Smooth muscle cell (in vitro differentiated cells): ENCODE results near the gene OR2V2. TPM values are rescaled to one million over a fixed set of nuclear protein-coding genes. Genes with fewer than 3 reads are reported as not detected.
"Not testable (repeated sequence)": the region's sequence is repeated elsewhere in the genome, so short reads cannot be mapped to it uniquely, and the experiment has no call there.

Experiments used
- DNase-seq: peaks from one replicate; lab custom pipeline; 2025; ENCODE audit not compliant: unreplicated experiment; lab: John Stamatoyannopoulos, UW
- H2AFZ ChIP-seq: fragments of 200-600 bp; sonication (generic); 2 replicates; pipeline ENCODE4 v1.6.0; 2016; ENCODE audit warnings: antibody characterized with exemption, low read depth, mild to moderate bottlenecking
- H3F3A ChIP-seq: fragments of 200-600 bp; sonication (generic); 2 replicates; pipeline ENCODE4 v1.6.0; 2017; ENCODE audit warnings: antibody characterized with exemption, low read depth
- H3K27ac ChIP-seq: fragments of 200-600 bp; sonication (generic); 2 replicates; pipeline ENCODE4 v1.5.1; 2016; ENCODE audit warnings: low read depth, mild to moderate bottlenecking
- H3K27me3 ChIP-seq: fragments of 200-600 bp; sonication (generic); 2 replicates; pipeline ENCODE4 v1.6.1; 2016; ENCODE audit warnings: low read depth, mild to moderate bottlenecking
- H3K36me3 ChIP-seq: fragments of 200-600 bp; sonication (generic); 2 replicates; pipeline ENCODE4 v1.5.1; 2016; ENCODE audit warnings: low read depth
- H3K4me1 ChIP-seq: fragments of 200-600 bp; sonication (generic); 2 replicates; pipeline ENCODE4 v1.5.1; 2016; ENCODE audit warnings: low read depth
- H3K4me2 ChIP-seq: fragments of 200-600 bp; sonication (generic); 2 replicates; pipeline ENCODE4 v1.6.0; 2016; ENCODE audit warnings: mild to moderate bottlenecking
- H3K4me3 ChIP-seq: fragments of 200-600 bp; sonication (generic); 2 replicates; pipeline ENCODE4 v1.5.1; 2016; ENCODE audit warnings: mild to moderate bottlenecking
- H3K79me2 ChIP-seq: fragments of 200-600 bp; sonication (generic); 2 replicates; pipeline ENCODE4 v1.6.0; 2016; ENCODE audit warnings: low read depth, mild to moderate bottlenecking
- H3K9ac ChIP-seq: fragments of 200-600 bp; sonication (generic); 2 replicates; pipeline ENCODE4 v1.6.0; 2016; ENCODE audit warnings: low read depth
- H3K9me3 ChIP-seq: fragments of 200-600 bp; sonication (generic); replicated peaks from 2 replicates; pipeline ENCODE4 v1.5.1; 2016; ENCODE audit warnings: low read depth
- H4K20me1 ChIP-seq: fragments of 200-600 bp; sonication (generic); 2 replicates; pipeline ENCODE4 v1.6.0; 2016; ENCODE audit warnings: low read depth
- CTCF ChIP-seq: fragments of 200-600 bp; sonication (generic); IDR thresholded peaks from 2 replicates; pipeline ENCODE4 v1.5.1; 2017; ENCODE audit warnings: borderline replicate concordance, mild to moderate bottlenecking, antibody characterized with exemption; ENCODE audit not compliant: insufficient read depth, poor library complexity, severe bottlenecking
- WGBS: methylation state at CpG from one replicate; pipeline ENCODE4 v1.1.7; 2016; ENCODE audit warnings: low lambda C conversion rate; 5-methylcytosine and 5-hydroxymethylcytosine counted together
- polyA plus RNA-seq: library from polyadenylated mRNA; unstranded; fragments of >200 nt; fragmentation: Nextera tagmentation; extraction: Ambion mirVana; gene quantifications from 2 replicates; pipeline ENCODE4 v1.2.1, GENCODE V29; 2016
- total RNA-seq: library from RNA; depleted of rRNA; stranded (reverse); fragments of >200 nt; gene quantifications from 2 replicates; pipeline ENCODE4 v1.2.3, GENCODE V29; 2014

Gene OR2V2
- total and polyA plus RNA-seq, 2 experiments from 2014 or later, result not detected

- TF ChIP-seq CTCF, result no peak
- H3K9me3 ChIP-seq, result no peaks in the 10 kb centered on the region
Observed at GRCh38 chr5:181173420-181174342, 26.3 kb downstream of the OR2V2 start.

GRCh38 chr5:181176254-181176952 lies 29.0 kb downstream of the OR2V2 start:
- Histone ChIP-seq H3K27ac (no peak overlapping the region), H3K4me1 (no peaks in the 10 kb centered on the region), H3K4me3 (no peak overlapping the region), H3K79me2 (no peaks in the 10 kb centered on the region), H3K9ac (no peak overlapping the region), H3K9me3 (no peaks in the 10 kb centered on the region), H3K27me3 (peaks cover 43% of the 10 kb centered on the region), H3F3A (peaks cover 11% of the 10 kb centered on the region), H3K36me3 (no peaks in the 10 kb centered on the region), H4K20me1 (no peaks in the 10 kb centered on the region), H2AFZ (no peak overlapping the region), H3K4me2 (no peak overlapping the region)
- no peak for DNase-seq
- TF ChIP-seq CTCF, result no peak
- WGBS, result 85% methylated on average over 3 of the region's 3 CpGs

More at GRCh38 chr5:181173420-181174342, 26.3 kb downstream of the OR2V2 start:
- Histone ChIP-seq H3K27ac (no peak overlapping the region), H3K9ac (no peak overlapping the region), H3K79me2 (no peaks in the 10 kb centered on the region), H3K4me2 (peak overlapping the region; percentile 54), H3K36me3 (no peaks in the 10 kb centered on the region), H4K20me1 (no peaks in the 10 kb centered on the region), H2AFZ (peak overlapping the region; percentile 27), H3K4me1 (peaks cover 17% of the 10 kb centered on the region), H3K27me3 (peaks cover 48% of the 10 kb centered on the region), H3K4me3 (peak overlapping the region; percentile 21), H3F3A (peaks cover 15% of the 10 kb centered on the region)
- DNase-seq, result no peak
- 1% methylated on average over 50 of the region's 50 CpGs for WGBS

GRCh38 chr5:181177559-181177958 lies 30.2 kb downstream of the OR2V2 start:
- H3K4me3 ChIP-seq, H3K9me3 ChIP-seq, H3K4me2 ChIP-seq, H4K20me1 ChIP-seq, H3K79me2 ChIP-seq, H3K27ac ChIP-seq, H3K4me1 ChIP-seq, DNase-seq, H2AFZ ChIP-seq, H3K9ac ChIP-seq, H3K36me3 ChIP-seq: not testable (repeated sequence)
- H3F3A ChIP-seq, result peaks cover 10% of the 10 kb centered on the region
- peaks cover 32% of the 10 kb centered on the region for H3K27me3 ChIP-seq
- WGBS, result 81% methylated on average over 14 of the region's 14 CpGs

GRCh38 chr5:181181650-181182565 lies 34.5 kb downstream of the OR2V2 start:
- DNase-seq, result no peak
- no peaks in the 10 kb centered on the region for H3K27me3 ChIP-seq
- H3K9ac ChIP-seq, result no peak overlapping the region
- peaks cover 3% of the 10 kb centered on the region for H3F3A ChIP-seq
- H4K20me1 ChIP-seq, result no peaks in the 10 kb centered on the region
- H3K4me2 ChIP-seq, result no peak overlapping the region
- H3K4me1 ChIP-seq, result no peaks in the 10 kb centered on the region
- TF ChIP-seq CTCF, result peak; percentile 59
- 61% methylated on average over 25 of the region's 25 CpGs for WGBS
- no peak overlapping the region for H3K4me3 ChIP-seq
- H3K79me2 ChIP-seq, result no peaks in the 10 kb centered on the region
- no peaks in the 10 kb centered on the region for H3K36me3 ChIP-seq
- no peak overlapping the region for H3K27ac ChIP-seq
- no peak overlapping the region for H2AFZ ChIP-seq
- no peaks in the 10 kb centered on the region for H3K9me3 ChIP-seq
